ENCODE measurements around the gene FARS2. TPM values are rescaled to one million over a fixed set of nuclear protein-coding genes. Genes with fewer than 3 reads are reported as not detected.

The FARS2 gene
- total and polyA plus RNA-seq, 2 donors (not counting 1 experiment from before 2014, with no cell fraction given) = 11.0 to 18.5 TPM

- Histone ChIP-seq H3K27ac (ENCODE audit: insufficient read depth, low read length) (no peak overlapping the region), H3K27me3 (ENCODE audit: control insufficient read depth, insufficient read depth, low read length) (no peaks in the 10 kb centered on the region), H3K4me1 (ENCODE audit: control insufficient read depth, extremely low read depth, insufficient read depth, low read length) (no peaks in the 10 kb centered on the region), H3K4me2 (ENCODE audit: extremely low read depth, insufficient read depth, low read length) (no peak overlapping the region), H3K36me3 (ENCODE audit: control insufficient read depth, insufficient read depth, low read length) (no peaks in the 10 kb centered on the region), H4K20me1 (ENCODE audit: control insufficient read depth, extremely low read depth, insufficient read depth, low read length) (no peaks in the 10 kb centered on the region), H3K4me3 (replicated peaks in 1 of 4; ENCODE audit: control extremely low read depth in 1 of 4, insufficient read depth in 1 of 4, low read depth in 3 of 4, low read length in 4 of 4) (no peak overlapping the region), H3K9ac (ENCODE audit: insufficient read depth, low read length) (no peak overlapping the region), H3K9me3 (ENCODE audit: control insufficient read depth, insufficient read depth, low read depth, low read length) (no peaks in the 10 kb centered on the region), H3K79me2 (ENCODE audit: control insufficient read depth, insufficient read depth, low read length) (no peaks in the 10 kb centered on the region), H2AFZ (ENCODE audit: low read length) (no peak overlapping the region)
- TF ChIP-seq CTCF (conservative IDR thresholded peaks at IDR 0.05 in 1 of 2, IDR thresholded peaks at IDR 0.05 in 1 of 2; ENCODE audit: low read depth in 1 of 2, low read length in 2 of 2) (peak; percentile 24 to 29), EZH2 (IDR thresholded peaks at IDR 0.05; ENCODE audit: low read length, missing control alignments) (no peak)
- no peak for DNase-seq (ENCODE audit: low read depth in 2 of 2)
These were observed 504.9 kb downstream of the FARS2 start for GRCh38 chr6:5766260-5766659.

- no peak overlapping the region for H2AFZ ChIP-seq (ENCODE audit: low read length)
- H3K4me1 ChIP-seq (ENCODE audit: control insufficient read depth, extremely low read depth, insufficient read depth, low read length) = no peaks in the 10 kb centered on the region
- H3K27ac ChIP-seq (ENCODE audit: insufficient read depth, low read length) = no peak overlapping the region
- no peak overlapping the region for H3K9ac ChIP-seq (ENCODE audit: insufficient read depth, low read length)
- H3K9me3 ChIP-seq (ENCODE audit: control insufficient read depth, insufficient read depth, low read depth, low read length) = no peaks in the 10 kb centered on the region
- H3K27me3 ChIP-seq (ENCODE audit: control insufficient read depth, insufficient read depth, low read length) = no peaks in the 10 kb centered on the region
- DNase-seq (ENCODE audit: low read depth in 2 of 2) = no peak
- H3K79me2 ChIP-seq (ENCODE audit: control insufficient read depth, insufficient read depth, low read length) = no peaks in the 10 kb centered on the region
- TF ChIP-seq CTCF (conservative IDR thresholded peaks at IDR 0.05 in 1 of 2, IDR thresholded peaks at IDR 0.05 in 1 of 2; ENCODE audit: low read depth in 1 of 2, low read length in 2 of 2) (no peak), EZH2 (IDR thresholded peaks at IDR 0.05; ENCODE audit: low read length, missing control alignments) (no peak)
- no peak overlapping the region for H3K4me2 ChIP-seq (ENCODE audit: extremely low read depth, insufficient read depth, low read length)
- H3K36me3 ChIP-seq (ENCODE audit: control insufficient read depth, insufficient read depth, low read length) = no peaks in the 10 kb centered on the region
- H4K20me1 ChIP-seq (ENCODE audit: control insufficient read depth, extremely low read depth, insufficient read depth, low read length) = no peaks in the 10 kb centered on the region
- H3K4me3 ChIP-seq (replicated peaks in 1 of 4; ENCODE audit: control extremely low read depth in 1 of 4, insufficient read depth in 1 of 4, low read depth in 3 of 4, low read length in 4 of 4) = no peak overlapping the region
These were observed 506.2 kb downstream of the FARS2 start for GRCh38 chr6:5767471-5767870.

GRCh38 chr6:5771211-5771610, 509.9 kb downstream of the FARS2 start:
- H4K20me1 ChIP-seq (ENCODE audit: control insufficient read depth, extremely low read depth, insufficient read depth, low read length) = no peaks in the 10 kb centered on the region
- no peaks in the 10 kb centered on the region for H3K27me3 ChIP-seq (ENCODE audit: control insufficient read depth, insufficient read depth, low read length)
- H3K27ac ChIP-seq (ENCODE audit: insufficient read depth, low read length) = no peak overlapping the region
- H2AFZ ChIP-seq (ENCODE audit: low read length) = no peak overlapping the region
- TF ChIP-seq EZH2 (IDR thresholded peaks at IDR 0.05; ENCODE audit: low read length, missing control alignments) = no peak
- no peak for TF ChIP-seq CTCF (conservative IDR thresholded peaks at IDR 0.05 in 1 of 2, IDR thresholded peaks at IDR 0.05 in 1 of 2; ENCODE audit: low read depth in 1 of 2, low read length in 2 of 2)
- no peak overlapping the region for H3K9ac ChIP-seq (ENCODE audit: insufficient read depth, low read length)
- H3K4me3 ChIP-seq (replicated peaks in 1 of 4; ENCODE audit: control extremely low read depth in 1 of 4, insufficient read depth in 1 of 4, low read depth in 3 of 4, low read length in 4 of 4) = no peak overlapping the region
- H3K79me2 ChIP-seq (ENCODE audit: control insufficient read depth, insufficient read depth, low read length) = no peaks in the 10 kb centered on the region
- H3K9me3 ChIP-seq (ENCODE audit: control insufficient read depth, insufficient read depth, low read depth, low read length) = no peaks in the 10 kb centered on the region
- no peak overlapping the region for H3K4me2 ChIP-seq (ENCODE audit: extremely low read depth, insufficient read depth, low read length)
- DNase-seq (ENCODE audit: low read depth in 2 of 2) = no peak
- no peaks in the 10 kb centered on the region for H3K4me1 ChIP-seq (ENCODE audit: control insufficient read depth, extremely low read depth, insufficient read depth, low read length)
- no peaks in the 10 kb centered on the region for H3K36me3 ChIP-seq (ENCODE audit: control insufficient read depth, insufficient read depth, low read length)

Data from fibroblast of lung (primary cell).